Mesothelial cell of epicardium (in vitro differentiated cells): ENCODE results near the gene ATCAY. TPM values are rescaled to one million over a fixed set of nuclear protein-coding genes. Genes with fewer than 3 reads are reported as not detected.

Source experiments
- DNase-seq, 2 experiments: peaks; one replicate each; pipeline ENCODE4 v3.0.0; 2021; ENCODE audit warnings: low spot score in 2 of 2; ENCODE audit not compliant: unreplicated experiment in 2 of 2
- H3K27ac Mint-ChIP-seq: 2 replicates; pipeline ENCODE4 v1.8.0; 2021; ENCODE audit warnings: mixed read lengths
- H3K27me3 Mint-ChIP-seq: 2 replicates; pipeline ENCODE4 v1.8.0; 2021; ENCODE audit warnings: low read depth, mixed read lengths
- H3K36me3 Mint-ChIP-seq: 2 replicates; pipeline ENCODE4 v1.8.0; 2021; ENCODE audit warnings: mixed read lengths
- H3K4me1 Mint-ChIP-seq: 2 replicates; pipeline ENCODE4 v1.8.0; 2021; ENCODE audit warnings: mixed read lengths
- H3K4me3 Mint-ChIP-seq: 2 replicates; pipeline ENCODE4 v1.8.0; 2021; ENCODE audit warnings: mild to moderate bottlenecking, moderate library complexity, mixed read lengths
- H3K9me3 Mint-ChIP-seq: 2 replicates; pipeline ENCODE4 v1.8.0; 2021; ENCODE audit warnings: mixed read lengths
- total RNA-seq: library from RNA; stranded (reverse); gene quantifications from 3 replicates; pipeline ENCODE4 v1.2.1, GENCODE V29; 2021
- TF ChIP-seq, protein P1 (sequence below): fragments of 200-600 bp; sonication (generic); IDR thresholded peaks from one replicate; pipeline ENCODE4 v1.5.0; 2021; ENCODE audit warnings: antibody characterized with exemption; ENCODE audit not compliant: unreplicated experiment

Gene ATCAY
- total RNA-seq, 1 donor from 2014 or later: not detected

DNA sequence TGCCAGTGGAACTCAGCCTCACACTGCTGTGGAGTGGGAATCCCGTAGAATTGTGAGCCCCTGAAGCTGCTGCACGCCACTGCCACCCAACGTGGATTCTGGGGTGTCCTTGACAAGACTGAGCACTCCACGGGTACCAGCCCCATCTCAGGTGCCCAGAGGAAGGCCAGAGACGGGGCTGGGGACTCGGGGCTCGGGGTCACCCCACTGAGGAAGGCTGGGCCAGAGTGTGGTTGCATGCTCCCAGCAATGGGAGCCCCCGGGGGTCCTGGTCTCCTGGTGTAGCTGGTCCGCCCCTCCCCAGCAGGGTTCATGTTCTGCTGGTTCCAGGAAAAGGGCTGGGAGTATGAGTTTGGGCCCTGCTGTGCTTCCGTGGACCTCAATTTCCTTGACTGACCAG lies 75.2 kb downstream of the ATCAY start:
- Mint-ChIP-seq H3K4me3 (no peak overlapping the region), H3K27ac (no peak overlapping the region), H3K9me3 (no peaks in the 10 kb centered on the region), H3K4me1 (peaks cover 6% of the 10 kb centered on the region), H3K36me3 (peaks cover 6% of the 10 kb centered on the region), H3K27me3 (no peaks in the 10 kb centered on the region)
- TF ChIP-seq, protein P1, sequence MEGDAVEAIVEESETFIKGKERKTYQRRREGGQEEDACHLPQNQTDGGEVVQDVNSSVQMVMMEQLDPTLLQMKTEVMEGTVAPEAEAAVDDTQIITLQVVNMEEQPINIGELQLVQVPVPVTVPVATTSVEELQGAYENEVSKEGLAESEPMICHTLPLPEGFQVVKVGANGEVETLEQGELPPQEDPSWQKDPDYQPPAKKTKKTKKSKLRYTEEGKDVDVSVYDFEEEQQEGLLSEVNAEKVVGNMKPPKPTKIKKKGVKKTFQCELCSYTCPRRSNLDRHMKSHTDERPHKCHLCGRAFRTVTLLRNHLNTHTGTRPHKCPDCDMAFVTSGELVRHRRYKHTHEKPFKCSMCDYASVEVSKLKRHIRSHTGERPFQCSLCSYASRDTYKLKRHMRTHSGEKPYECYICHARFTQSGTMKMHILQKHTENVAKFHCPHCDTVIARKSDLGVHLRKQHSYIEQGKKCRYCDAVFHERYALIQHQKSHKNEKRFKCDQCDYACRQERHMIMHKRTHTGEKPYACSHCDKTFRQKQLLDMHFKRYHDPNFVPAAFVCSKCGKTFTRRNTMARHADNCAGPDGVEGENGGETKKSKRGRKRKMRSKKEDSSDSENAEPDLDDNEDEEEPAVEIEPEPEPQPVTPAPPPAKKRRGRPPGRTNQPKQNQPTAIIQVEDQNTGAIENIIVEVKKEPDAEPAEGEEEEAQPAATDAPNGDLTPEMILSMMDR: no peak
- DNase-seq: no peak

DNA sequence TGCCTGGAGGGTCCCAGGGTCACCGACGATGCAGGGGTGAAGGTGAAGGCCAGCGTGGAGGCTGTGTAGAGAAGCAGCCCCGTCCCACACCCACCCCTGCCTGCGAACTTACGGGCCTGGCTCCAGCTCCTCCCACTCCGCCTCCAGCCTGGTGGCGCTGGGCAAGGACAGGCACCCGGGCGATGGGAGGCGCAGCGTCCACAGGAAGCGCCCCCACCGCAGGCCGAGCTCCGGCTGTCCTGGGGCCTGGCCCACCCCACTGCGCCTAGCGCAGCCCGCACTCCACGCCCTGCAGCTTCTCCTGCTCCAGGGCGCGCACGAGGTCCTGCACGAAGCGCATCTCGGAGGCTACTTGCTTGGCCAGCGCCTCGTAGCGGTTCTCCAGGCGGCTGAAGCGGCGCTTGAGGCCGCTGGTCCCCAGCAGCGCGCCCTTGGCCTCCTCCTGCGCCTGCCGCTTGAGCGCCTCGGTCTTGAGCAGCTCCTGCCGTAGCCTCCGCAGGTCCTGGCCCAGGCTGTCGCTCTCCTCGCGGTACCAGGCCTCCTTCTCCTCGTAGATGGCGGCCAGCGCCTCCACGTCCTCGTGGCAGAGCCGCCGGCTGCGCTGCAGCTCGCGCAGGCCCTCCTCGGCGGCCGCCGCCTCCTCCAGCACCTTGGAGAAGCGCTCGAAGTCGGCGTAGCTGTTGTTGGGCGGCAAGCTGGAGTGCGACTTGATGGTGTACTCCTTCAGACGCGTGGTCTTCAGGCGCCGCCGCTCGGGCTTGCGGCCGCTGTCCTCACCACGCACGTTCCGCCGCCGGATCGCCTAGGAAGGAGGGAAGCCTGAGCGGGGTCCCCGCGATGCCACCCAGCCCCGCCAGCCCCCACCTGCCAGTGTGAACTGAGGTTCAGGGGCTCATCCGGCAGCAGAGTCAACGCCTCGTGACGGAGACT lies 78.6 kb downstream of the ATCAY start:
- H3K27ac Mint-ChIP-seq: no peak overlapping the region
- peaks cover 16% of the 10 kb centered on the region for H3K36me3 Mint-ChIP-seq
- no peaks in the 10 kb centered on the region for H3K4me1 Mint-ChIP-seq
- H3K4me3 Mint-ChIP-seq: no peak overlapping the region
- no peak for DNase-seq
- no peaks in the 10 kb centered on the region for H3K27me3 Mint-ChIP-seq
- no peaks in the 10 kb centered on the region for H3K9me3 Mint-ChIP-seq
- TF ChIP-seq, protein P1: no peak

DNA sequence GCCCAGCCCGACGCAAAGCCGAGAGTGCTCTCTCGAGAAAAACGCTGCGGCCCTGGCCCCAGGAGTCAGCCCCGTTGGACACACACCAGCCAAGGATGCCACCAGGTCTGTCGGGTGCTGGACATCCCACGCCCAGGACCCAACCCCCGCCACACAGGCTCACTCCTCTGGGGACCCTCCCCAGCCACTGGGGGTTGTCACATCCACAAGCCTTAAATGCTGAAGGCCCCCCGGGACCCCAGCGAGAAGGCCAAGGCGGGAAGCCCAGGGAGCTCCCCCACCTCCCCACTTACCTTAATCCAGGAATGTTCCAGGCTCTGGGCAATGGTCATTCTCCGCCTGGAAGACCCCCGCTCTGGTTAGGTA lies 79.3 kb downstream of the ATCAY start:
- TF ChIP-seq, protein P1: no peak
- Mint-ChIP-seq H3K27me3 (no peaks in the 10 kb centered on the region), H3K36me3 (peaks cover 16% of the 10 kb centered on the region), H3K4me1 (no peaks in the 10 kb centered on the region), H3K4me3 (no peak overlapping the region), H3K9me3 (no peaks in the 10 kb centered on the region), H3K27ac (no peak overlapping the region)
- DNase-seq: no peak

DNA sequence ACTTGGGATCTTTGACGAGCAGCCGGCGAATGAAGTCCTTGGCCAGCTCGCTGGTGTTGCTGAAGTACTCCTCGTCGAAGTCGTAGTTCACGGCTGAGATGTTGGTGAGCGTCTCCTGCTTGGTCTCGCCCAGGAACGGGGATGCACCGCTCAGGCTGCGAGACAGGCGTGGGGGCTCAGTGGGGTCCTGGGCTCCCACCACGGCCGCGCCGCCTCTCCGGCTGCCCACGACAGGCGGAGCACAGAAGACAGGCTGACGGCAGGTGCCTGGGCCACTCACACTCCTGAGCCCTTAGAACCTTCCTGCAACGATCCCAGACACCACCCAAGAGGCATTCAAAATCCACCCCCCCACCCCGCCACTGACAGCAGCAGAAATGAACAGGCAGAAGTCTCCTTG lies 80.5 kb downstream of the ATCAY start:
- Mint-ChIP-seq H3K36me3 (peaks cover 18% of the 10 kb centered on the region), H3K9me3 (no peaks in the 10 kb centered on the region), H3K27me3 (no peaks in the 10 kb centered on the region), H3K4me1 (peaks cover 2% of the 10 kb centered on the region), H3K27ac (no peak overlapping the region), H3K4me3 (no peak overlapping the region)
- no peak for DNase-seq
- TF ChIP-seq, protein P1: no peak

DNA sequence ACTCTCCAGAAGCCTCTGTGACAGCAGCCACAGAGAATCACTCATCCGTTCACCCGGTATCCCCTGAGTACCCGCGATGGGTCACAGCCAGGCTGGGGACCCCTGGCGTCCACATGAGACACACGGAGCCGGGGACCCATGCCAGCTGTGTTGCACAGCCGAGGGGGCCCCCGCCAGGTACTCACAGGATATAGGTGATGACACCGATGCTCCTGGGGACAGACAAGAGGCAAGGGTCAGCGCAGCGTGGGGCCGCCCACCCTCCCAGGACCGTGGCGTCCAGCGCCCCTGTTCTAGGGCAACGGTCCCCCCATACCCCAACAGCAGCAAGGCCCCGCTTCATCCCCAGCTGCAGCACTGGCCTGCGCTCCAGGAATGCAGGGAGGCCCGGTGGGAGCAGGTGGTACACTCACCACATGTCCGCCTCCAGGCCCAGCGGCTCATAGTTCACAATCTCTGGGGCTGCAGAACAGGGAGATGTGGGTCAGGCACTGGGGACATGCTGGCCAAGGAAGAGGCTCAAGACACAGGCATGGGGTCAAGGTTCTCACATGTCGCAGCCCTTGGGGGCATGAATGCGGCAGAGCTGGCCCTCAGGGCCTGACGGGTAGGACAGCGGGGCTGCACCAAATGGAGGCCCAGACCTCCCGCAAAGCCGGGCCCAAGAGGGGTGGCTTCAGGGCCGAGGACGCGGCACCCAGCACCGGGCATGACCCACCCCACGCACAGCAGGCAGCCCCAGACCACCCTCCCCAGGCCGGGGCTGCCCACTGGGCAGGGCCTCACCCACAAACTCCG lies 83.2 kb downstream of the ATCAY start:
- Mint-ChIP-seq H3K27me3 (no peaks in the 10 kb centered on the region), H3K4me3 (no peak overlapping the region), H3K27ac (no peak overlapping the region), H3K9me3 (no peaks in the 10 kb centered on the region), H3K36me3 (peaks cover 20% of the 10 kb centered on the region), H3K4me1 (peaks cover 10% of the 10 kb centered on the region)
- TF ChIP-seq, protein P1: no peak
- no peak for DNase-seq
